GM20000 (cell line): ENCODE results near the gene LRIG1.

Experiments
- DNase-seq: peaks from one replicate; pipeline ENCODE4 v3.0.0; 2012; ENCODE audit warnings: low spot score
- TF ChIP-seq, protein P1 (sequence below): IDR thresholded peaks from 2 replicates; pipeline ENCODE4 v1.5.1; 2012; ENCODE audit warnings: mild to moderate bottlenecking, control low read depth; ENCODE audit errors: extremely low read depth, missing control alignments

The LRIG1 gene

DNA sequence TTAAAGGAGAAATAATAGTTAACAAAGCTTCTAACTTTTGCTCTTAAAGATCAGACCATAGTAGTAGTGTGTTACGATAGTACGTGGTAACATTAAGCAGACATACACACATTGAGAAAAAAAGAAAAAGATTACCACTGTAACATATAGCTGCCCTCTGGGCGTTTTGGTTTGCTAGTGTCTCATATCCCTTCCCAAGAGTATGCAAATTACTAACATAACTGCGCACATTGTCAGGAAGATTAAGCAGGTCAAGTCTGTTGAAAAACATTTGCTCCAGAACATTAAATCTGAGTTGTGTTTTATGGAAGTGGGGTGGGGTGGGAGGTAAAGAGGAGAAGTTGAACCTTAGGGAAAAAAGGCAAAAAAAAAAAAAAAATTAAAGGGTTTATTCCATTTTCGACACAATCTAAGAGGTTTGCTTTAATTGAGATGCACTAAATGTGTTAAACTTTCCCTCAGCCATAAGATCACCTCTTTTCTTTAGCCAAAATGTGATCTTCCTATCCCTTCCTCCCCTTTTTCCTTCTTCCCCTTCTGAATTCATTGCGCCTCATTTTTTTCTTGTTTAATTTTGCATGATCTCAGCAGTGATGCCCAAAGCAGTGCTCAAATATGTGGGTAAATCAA lies 1.5 kb upstream of the LRIG1 start:
- DNase-seq, result no peak
- TF ChIP-seq, protein P1, sequence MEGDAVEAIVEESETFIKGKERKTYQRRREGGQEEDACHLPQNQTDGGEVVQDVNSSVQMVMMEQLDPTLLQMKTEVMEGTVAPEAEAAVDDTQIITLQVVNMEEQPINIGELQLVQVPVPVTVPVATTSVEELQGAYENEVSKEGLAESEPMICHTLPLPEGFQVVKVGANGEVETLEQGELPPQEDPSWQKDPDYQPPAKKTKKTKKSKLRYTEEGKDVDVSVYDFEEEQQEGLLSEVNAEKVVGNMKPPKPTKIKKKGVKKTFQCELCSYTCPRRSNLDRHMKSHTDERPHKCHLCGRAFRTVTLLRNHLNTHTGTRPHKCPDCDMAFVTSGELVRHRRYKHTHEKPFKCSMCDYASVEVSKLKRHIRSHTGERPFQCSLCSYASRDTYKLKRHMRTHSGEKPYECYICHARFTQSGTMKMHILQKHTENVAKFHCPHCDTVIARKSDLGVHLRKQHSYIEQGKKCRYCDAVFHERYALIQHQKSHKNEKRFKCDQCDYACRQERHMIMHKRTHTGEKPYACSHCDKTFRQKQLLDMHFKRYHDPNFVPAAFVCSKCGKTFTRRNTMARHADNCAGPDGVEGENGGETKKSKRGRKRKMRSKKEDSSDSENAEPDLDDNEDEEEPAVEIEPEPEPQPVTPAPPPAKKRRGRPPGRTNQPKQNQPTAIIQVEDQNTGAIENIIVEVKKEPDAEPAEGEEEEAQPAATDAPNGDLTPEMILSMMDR, result no peak

DNA sequence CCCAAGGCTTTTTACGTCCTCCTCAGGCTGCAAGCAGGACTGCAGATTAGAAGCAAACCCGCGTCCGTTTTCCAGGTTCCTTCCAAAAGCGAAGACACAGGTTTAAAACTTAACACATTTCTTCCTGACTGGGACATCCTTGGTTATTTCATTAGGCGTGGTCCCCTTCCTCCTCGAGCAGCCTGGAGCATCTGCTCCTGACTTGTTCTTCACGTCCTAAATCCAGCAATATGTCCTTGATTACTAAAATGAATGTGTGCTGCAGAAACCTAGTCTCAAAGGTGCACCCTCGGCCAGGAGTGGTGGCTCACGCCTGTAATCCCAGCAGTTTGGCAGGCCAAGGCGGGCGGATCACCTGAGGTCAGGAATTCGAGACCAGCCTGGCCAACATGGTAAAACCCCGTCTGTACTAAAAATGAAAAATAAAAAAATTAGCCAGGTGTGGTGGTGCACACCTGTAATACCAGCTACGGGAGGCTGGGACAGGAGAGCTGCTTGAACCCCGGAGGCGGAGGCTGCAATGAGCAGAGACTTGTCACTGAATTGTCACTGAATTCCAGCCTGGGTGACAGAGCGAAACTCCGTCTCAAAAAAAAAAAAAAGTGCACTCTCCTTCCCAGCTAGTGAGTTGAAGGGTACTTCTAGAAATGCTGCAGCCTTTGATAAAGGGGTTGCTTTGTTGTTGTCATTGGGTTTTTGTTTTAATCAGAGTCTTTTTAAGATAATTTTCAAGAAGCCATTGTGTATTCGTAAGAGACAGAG lies 842 bp upstream of the LRIG1 start:
- DNase-seq, result no peak
- TF ChIP-seq, protein P1, result no peak

GRCh38 chr3:66499881-66500575 lies 794 bp downstream of the LRIG1 start:
- peak; percentile 62 for DNase-seq

GRCh38 chr3:66498687-66499621 lies 1.9 kb downstream of the LRIG1 start:
- DNase-seq, result no peak
- TF ChIP-seq, protein P1, result no peak

More at GRCh38 chr3:66499881-66500575, 794 bp downstream of the LRIG1 start:
- TF ChIP-seq, protein P1, result no peak

GRCh38 chr3:66497985-66498671 lies 2.7 kb downstream of the LRIG1 start:
- no peak for DNase-seq
- TF ChIP-seq, protein P1, result no peak

GRCh38 chr3:66497288-66497984 lies 3.4 kb downstream of the LRIG1 start:
- TF ChIP-seq, protein P1, result no peak
- DNase-seq, result no peak
